Suprapubic skin (tissue), 4 donors: ENCODE results near the gene KRT4.

Experiments used
- EP300 ChIP-seq: sonication (generic); formaldehyde crosslinking; IDR thresholded peaks from one replicate; pipeline ENCODE4 v1.6.1; 2017; ENCODE audit warnings: antibody characterized with exemption
- POLR2A ChIP-seq, 2 donors: fragments of 450-650 bp; IDR thresholded peaks; one replicate each; pipeline ENCODE4 v1.6.1; 2017; ENCODE audit warnings: antibody characterized with exemption in 2 of 2, mild to moderate bottlenecking in 2 of 2, moderate library complexity in 2 of 2
- POLR2AphosphoS5 ChIP-seq, 3 donors: sonication (generic); formaldehyde crosslinking; IDR thresholded peaks; one replicate each; pipeline ENCODE4 v1.6.1; 2017; ENCODE audit warnings: antibody characterized with exemption in 3 of 3
- TF ChIP-seq, protein P1 (sequence below), 2 donors: fragments of 200-600 bp in 1 of 2; fragments of 450-650 bp in 1 of 2; sonication (generic) in 1 of 2; IDR thresholded peaks; one replicate each; pipeline ENCODE4 v1.5.1; 2016 to 2019; ENCODE audit warnings: antibody characterized with exemption in 2 of 2, mild to moderate bottlenecking in 1 of 2, moderate library complexity in 1 of 2

DNA sequence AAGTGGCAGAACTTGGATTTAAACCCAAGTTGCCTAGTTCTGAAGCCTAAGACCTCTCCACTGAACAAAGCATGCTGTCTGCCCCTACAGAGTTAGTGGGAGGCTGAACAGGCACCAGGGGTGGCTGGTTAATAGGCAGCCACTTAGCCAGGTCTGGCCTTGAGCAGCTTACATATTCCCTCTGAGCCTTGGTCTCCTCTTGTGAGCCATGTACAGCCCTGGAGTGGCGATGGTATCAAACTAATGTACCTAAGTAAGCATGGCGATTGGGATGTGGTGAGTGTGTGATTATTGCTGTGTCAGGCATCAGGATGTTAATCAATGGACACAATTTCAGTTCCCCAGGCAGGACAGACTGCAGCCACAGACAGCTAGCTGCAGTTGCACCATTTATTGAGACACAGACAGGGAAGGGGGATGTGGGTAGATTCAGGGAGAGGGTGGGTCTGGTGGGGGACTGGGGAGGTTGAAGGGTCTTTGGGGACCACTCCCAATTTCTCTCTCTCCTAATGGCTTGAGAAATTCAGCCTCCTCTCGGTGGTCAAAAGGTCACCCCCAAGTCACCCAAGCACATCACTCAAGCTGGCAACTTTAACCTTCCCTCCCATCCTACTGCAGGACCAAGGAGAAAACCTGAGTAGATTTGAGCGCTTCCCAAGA, 7.3 kb upstream of the KRT4 start:
- TF ChIP-seq, protein P1, sequence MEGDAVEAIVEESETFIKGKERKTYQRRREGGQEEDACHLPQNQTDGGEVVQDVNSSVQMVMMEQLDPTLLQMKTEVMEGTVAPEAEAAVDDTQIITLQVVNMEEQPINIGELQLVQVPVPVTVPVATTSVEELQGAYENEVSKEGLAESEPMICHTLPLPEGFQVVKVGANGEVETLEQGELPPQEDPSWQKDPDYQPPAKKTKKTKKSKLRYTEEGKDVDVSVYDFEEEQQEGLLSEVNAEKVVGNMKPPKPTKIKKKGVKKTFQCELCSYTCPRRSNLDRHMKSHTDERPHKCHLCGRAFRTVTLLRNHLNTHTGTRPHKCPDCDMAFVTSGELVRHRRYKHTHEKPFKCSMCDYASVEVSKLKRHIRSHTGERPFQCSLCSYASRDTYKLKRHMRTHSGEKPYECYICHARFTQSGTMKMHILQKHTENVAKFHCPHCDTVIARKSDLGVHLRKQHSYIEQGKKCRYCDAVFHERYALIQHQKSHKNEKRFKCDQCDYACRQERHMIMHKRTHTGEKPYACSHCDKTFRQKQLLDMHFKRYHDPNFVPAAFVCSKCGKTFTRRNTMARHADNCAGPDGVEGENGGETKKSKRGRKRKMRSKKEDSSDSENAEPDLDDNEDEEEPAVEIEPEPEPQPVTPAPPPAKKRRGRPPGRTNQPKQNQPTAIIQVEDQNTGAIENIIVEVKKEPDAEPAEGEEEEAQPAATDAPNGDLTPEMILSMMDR (IDR thresholded peaks at IDR 0.05), result no peak
- TF ChIP-seq POLR2AphosphoS5 (IDR thresholded peaks at IDR 0.05) (no peak), POLR2A (IDR thresholded peaks at IDR 0.05) (no peak), EP300 (no peak)
